A673 (cell line): ENCODE measurements around the gene IL17RC. TPM values are rescaled to one million over a fixed set of nuclear protein-coding genes. Genes with fewer than 3 reads are reported as not detected.
"Not testable (repeated sequence)": the region's sequence is repeated elsewhere in the genome, so short reads cannot be mapped to it uniquely, and the experiment has no call there.

Experiments
- BruUV-seq: library from RNA; stranded (reverse); fragments of 400-500 nt; replicated peaks from 2 replicates; lab custom pipeline; 2021; lab: Mats Ljungman, UMichigan
- CTCF ChIA-PET: fragments of 300-600 bp; sonication (Branson Sonifier 250); formaldehyde crosslinking; loops from one replicate; lab custom pipeline; 2022; ENCODE audit warnings: antibody characterized with exemption; lab: Charles Lee
- POLR2A ChIA-PET: fragments of 300-600 bp; sonication (Branson Sonifier 250); formaldehyde crosslinking; loops from one replicate; lab custom pipeline; 2022; ENCODE audit warnings: antibody characterized with exemption; ENCODE audit not compliant: low non-redundant PET; lab: Charles Lee
- DNase-seq: peaks from one replicate; pipeline ENCODE4 v3.0.0-alpha.2; 2015; ENCODE audit warnings: low spot score
- H3K27ac ChIP-seq: fragments of 200-600 bp; sonication (generic); 2 replicates; pipeline ENCODE4 v1.5.1; 2016; ENCODE audit warnings: mixed run types, low read depth, mild to moderate bottlenecking, mixed read lengths, antibody characterized with exemption, low read length; ENCODE audit not compliant: poor library complexity, severe bottlenecking
- H3K27me3 ChIP-seq: fragments of 200-600 bp; sonication (generic); replicated peaks from 2 replicates; pipeline ENCODE4 v1.6.1; 2017; ENCODE audit warnings: mixed run types, low read depth, mild to moderate bottlenecking, mixed read lengths, antibody characterized with exemption, low read length; ENCODE audit not compliant: insufficient read depth, poor library complexity
- H3K36me3 ChIP-seq: fragments of 200-600 bp; sonication (generic); 2 replicates; pipeline ENCODE4 v1.6.1; 2016; ENCODE audit warnings: mixed run types, mild to moderate bottlenecking, mixed read lengths, antibody characterized with exemption, low read length; ENCODE audit not compliant: insufficient read depth, poor library complexity, severe bottlenecking
- H3K4me1 ChIP-seq: fragments of 200-600 bp; sonication (generic); 2 replicates; pipeline ENCODE4 v1.6.1; 2017; ENCODE audit warnings: mixed run types, mild to moderate bottlenecking, mixed read lengths, antibody characterized with exemption, low read length; ENCODE audit not compliant: insufficient read depth, poor library complexity, severe bottlenecking
- H3K4me3 ChIP-seq: fragments of 200-600 bp; sonication (generic); 2 replicates; pipeline ENCODE4 v1.5.1; 2016; ENCODE audit warnings: low read depth, mixed run types, mild to moderate bottlenecking, mixed read lengths, low read length; ENCODE audit not compliant: poor library complexity, severe bottlenecking
- H3K9me3 ChIP-seq: fragments of 200-600 bp; sonication (generic); 2 replicates; pipeline ENCODE4 v1.6.1; 2016; ENCODE audit warnings: mixed run types, low read depth, mild to moderate bottlenecking, mixed read lengths, antibody characterized with exemption, low read length; ENCODE audit not compliant: poor library complexity, severe bottlenecking
- CTCF ChIP-seq: fragments of 300-800, 200-600 bp; sonication (generic); conservative IDR thresholded peaks from 2 replicates; pipeline ENCODE4 v1.5.1; 2017; ENCODE audit warnings: low read depth, mild to moderate bottlenecking, antibody characterized with exemption, low read length, moderate library complexity, mixed read lengths
- EZH2 ChIP-seq: fragments of 200-600 bp; sonication (generic); IDR thresholded peaks from 2 replicates; pipeline ENCODE4 v1.6.1; 2017; ENCODE audit warnings: borderline replicate concordance, low read depth, mild to moderate bottlenecking, mixed read lengths, antibody characterized with exemption, low read length; ENCODE audit not compliant: poor library complexity, severe bottlenecking
- intact Hi-C: fragments of 100-400 bp; cut with micrococcal nuclease; formaldehyde crosslinking; loops from one replicate; pipeline ENCODE4 v1.10.0; 2022; ENCODE audit not compliant: unreplicated experiment
- total RNA-seq: library from RNA; stranded (reverse); gene quantifications from 2 replicates; pipeline ENCODE4 v1.2.3, GENCODE V29; 2021

IL17RC gene
- total RNA-seq, 1 experiment from 2014 or later = 9.3 TPM

- Histone ChIP-seq H3K36me3 (peaks cover 23% of the 10 kb centered on the region), H3K4me3 (no peak overlapping the region), H3K9me3 (no peaks in the 10 kb centered on the region), H3K27ac (no peak overlapping the region), H3K4me1 (peaks cover 6% of the 10 kb centered on the region), H3K27me3 (no peaks in the 10 kb centered on the region)
- TF ChIP-seq EZH2 (no peak), CTCF (no peak)
- ChIA-PET POLR2A (no interaction called here), CTCF (no interaction called here)
- BruUV-seq = no TSS peak
- DNase-seq = no peak
- intact Hi-C loops = no loop called here
Measured at GRCh38 chr3:9893739-9894138, 23.2 kb upstream of the IL17RC start.

GRCh38 chr3:9895715-9896114, 21.2 kb upstream of the IL17RC start:
- intact Hi-C loops, DNase-seq, H3K27ac ChIP-seq, BruUV-seq, CTCF ChIA-PET, POLR2A ChIA-PET, H3K4me3 ChIP-seq, H3K9me3 ChIP-seq, H3K27me3 ChIP-seq, H3K4me1 ChIP-seq: not testable (repeated sequence)
- peaks cover 23% of the 10 kb centered on the region for H3K36me3 ChIP-seq

GRCh38 chr3:9896755-9897407, 20.0 kb upstream of the IL17RC start:
- intact Hi-C loops, H3K27me3 ChIP-seq, H3K4me1 ChIP-seq, POLR2A ChIA-PET, DNase-seq, CTCF ChIA-PET, H3K9me3 ChIP-seq, H3K27ac ChIP-seq, H3K4me3 ChIP-seq, BruUV-seq: not testable (repeated sequence)
- peaks cover 23% of the 10 kb centered on the region for H3K36me3 ChIP-seq

GRCh38 chr3:9897408-9898372, 19.2 kb upstream of the IL17RC start:
- no peak for DNase-seq
- peaks cover 3% of the 10 kb centered on the region for H3K4me1 ChIP-seq
- no peak overlapping the region for H3K27ac ChIP-seq
- CTCF ChIA-PET = no interaction called here
- TF ChIP-seq CTCF (no peak), EZH2 (no peak)
- H3K27me3 ChIP-seq = no peaks in the 10 kb centered on the region
- BruUV-seq = no TSS peak
- POLR2A ChIA-PET = no interaction called here
- intact Hi-C loops = no loop called here
- H3K9me3 ChIP-seq = no peaks in the 10 kb centered on the region
- peaks cover 15% of the 10 kb centered on the region for H3K36me3 ChIP-seq
- no peak overlapping the region for H3K4me3 ChIP-seq
